Measurements from ENCODE around the gene IGF2R.
A peak's percentile ranks its signal among the peaks of the same experiment; 100 is the strongest.
"Not testable (repeated sequence)": the region's sequence is repeated elsewhere in the genome, so short reads cannot be mapped to it uniquely, and the experiment has no call there.

The IGF2R gene

GRCh38 chr6:160084198-160084776, 115.4 kb downstream of the IGF2R start:
- no peak for DNase-seq

- no peak for DNase-seq
Measured at GRCh38 chr6:160085226-160085625, 116.3 kb downstream of the IGF2R start.

- no peak for DNase-seq
Measured at GRCh38 chr6:160085713-160086505, 117.0 kb downstream of the IGF2R start.

DNA sequence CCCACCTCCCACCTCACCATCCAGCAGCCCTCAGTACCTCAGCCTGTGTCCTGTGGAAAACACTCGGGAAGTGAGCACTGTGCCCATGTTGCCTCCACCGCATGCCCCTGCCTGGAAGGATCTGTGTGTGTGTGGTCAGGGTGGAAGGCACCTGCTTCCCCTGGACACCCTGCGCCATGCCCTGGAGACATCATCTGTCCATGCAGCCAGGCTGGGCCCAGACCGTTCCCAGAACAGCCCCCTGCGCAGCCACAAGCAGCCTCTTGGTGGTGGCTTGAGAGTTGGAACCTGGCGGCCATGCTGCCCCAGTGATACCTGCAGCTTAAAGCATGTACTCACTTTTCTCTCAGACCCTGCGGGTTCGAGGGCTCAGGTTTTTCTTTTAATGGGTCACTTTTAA, 117.9 kb downstream of the IGF2R start:
- DNase-seq, result no peak

GRCh38 chr6:160088069-160088783, 119.3 kb downstream of the IGF2R start:
- DNase-seq, result peak; percentile 91

DNA sequence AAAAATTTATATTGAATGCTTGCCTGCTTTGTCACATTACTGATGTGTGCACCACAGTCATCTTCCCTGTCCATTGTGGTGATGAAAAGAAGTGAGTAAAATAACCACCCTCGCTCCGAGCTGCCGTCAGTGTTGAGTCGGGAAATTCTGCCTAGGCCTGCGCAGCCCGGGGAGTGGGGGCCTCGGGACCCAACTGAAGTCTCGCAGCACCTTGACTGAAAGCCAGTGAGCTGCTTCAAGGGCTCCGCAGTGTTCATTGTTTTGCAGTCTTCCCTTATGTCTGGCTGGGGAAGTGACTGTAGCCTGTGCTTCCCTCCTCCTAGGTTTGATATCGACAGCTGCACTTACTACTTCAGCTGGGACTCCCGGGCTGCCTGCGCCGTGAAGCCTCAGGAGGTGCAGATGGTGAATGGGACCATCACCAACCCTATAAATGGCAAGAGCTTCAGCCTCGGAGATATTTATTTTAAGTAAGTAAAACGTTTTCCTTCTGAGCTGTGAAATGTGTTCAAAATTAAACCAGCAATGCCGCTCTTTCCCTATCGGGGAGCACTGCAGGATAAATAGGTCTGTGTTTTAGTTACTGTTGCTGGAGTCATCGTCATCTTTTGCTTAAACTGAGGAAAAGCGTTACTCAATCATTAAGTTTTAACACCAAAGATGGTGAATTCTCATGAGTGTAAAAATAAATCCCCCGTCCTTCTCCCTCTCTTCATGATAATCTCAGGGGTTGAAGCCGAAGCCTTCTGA, 120.1 kb downstream of the IGF2R start:
- DNase-seq, result no peak

GRCh38 chr6:160089534-160089897, 120.6 kb downstream of the IGF2R start:
- DNase-seq, result no peak

DNA sequence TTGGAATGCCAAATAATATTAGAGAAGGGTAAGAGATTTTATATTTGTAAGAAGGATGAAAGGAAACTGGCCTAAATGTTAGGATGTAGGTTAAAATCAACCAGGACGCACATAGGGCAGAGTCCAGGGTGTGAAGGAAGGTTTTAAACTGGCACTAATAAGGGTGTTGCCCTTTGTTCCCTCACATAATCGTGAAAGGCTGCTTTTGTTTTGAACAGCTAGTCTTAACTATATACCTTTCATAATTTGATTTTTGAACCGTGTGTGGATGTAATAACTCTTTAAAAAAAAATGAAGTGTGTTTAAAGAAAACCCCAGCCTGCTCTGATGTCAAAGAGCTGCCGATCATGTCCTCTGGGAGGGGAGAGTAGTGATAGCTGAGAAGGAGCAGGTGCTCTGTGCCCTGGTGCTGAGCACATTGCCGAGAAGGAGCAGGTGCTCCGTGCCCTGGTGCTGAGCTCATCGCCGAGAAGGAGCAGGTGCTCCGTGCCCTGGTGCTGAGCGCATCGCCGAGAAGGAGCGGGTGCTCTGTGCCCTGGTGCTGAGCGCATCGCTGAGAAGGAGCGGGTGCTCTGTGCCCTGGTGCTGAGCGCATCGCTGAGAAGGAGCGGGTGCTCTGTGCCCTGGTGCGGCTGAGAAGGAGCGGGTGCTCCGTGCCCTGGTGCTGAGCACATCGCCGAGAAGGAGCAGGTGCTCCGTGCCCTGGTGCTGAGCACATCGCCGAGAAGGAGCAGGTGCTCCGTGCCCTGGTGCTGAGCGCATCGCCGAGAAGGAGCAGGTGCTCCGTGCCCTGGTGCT, 121.8 kb downstream of the IGF2R start:
- DNase-seq, result not testable (repeated sequence)

GRCh38 chr6:160092176-160092575, 123.3 kb downstream of the IGF2R start:
- DNase-seq, result not testable (repeated sequence)

- no peak for DNase-seq
Measured at GRCh38 chr6:160092602-160093001, 123.7 kb downstream of the IGF2R start.

GRCh38 chr6:160093061-160093460, 124.2 kb downstream of the IGF2R start:
- DNase-seq, result no peak

GRCh38 chr6:160093946-160094345, 125.1 kb downstream of the IGF2R start:
- DNase-seq, result no peak

GRCh38 chr6:160095146-160095845, 126.4 kb downstream of the IGF2R start:
- DNase-seq, result no peak

DNA sequence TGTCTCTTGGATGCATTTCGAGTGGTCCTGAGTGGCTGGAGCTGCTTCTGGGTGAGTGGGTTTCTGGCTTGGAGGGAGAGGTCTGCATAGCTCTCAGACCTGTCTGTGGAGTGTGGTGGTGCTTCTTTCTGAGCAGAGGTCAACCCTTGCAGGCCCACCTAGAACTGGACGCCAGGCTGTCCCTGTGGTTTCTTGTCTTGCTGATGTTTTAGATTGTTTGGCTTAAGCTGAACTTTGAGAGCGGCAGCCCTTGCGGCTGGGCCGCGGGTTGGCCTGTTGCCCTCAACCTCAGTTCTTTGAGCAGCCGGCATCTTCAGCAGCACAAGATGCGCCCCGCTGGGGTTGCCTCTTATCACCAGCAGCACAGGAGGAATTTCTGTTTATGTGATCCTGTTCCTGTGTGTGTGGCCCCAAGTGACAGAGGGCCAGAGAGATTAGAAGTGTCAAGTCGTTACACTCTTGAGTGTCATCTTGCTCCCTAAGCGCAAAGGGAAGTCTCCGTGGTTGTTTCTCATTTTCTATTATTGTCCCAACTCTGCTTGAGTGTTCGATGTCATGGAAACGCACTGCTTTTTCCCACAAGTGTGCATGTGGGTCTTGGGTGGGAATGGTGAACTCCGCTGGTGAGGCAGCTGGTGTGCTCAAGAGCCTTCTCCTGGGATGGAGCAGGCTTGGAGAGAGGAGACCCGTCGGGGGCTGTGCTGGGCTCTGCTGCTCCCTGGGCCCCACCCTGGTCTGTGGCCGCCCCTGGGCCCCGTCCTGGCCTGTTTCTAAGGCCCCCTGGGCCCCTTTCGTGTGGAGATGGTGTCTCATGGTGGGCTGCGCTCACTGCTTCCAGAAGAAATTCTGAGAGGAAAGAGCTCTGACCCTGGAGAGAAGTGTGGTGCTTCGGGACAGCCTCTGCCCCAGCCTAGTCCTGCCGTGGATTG, 132.7 kb downstream of the IGF2R start:
- no peak for DNase-seq

DNA sequence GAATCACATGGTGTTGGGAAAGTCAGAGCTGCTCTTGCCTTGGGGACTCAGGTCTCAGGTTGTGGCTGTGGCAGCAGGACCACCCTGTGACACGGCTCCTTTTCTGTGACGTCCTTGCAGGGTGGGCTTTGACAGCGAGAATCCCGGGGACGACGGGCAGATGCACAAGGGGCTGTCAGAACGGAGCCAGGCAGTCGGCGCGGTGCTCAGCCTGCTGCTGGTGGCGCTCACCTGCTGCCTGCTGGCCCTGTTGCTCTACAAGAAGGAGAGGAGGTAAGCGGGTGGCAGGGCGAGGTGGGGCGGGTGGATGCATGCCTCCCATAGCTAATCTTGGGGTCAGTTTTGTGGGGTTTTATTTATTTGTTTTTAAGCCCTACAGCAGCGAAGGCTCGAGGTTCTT, 133.5 kb downstream of the IGF2R start:
- no peak for DNase-seq

DNA sequence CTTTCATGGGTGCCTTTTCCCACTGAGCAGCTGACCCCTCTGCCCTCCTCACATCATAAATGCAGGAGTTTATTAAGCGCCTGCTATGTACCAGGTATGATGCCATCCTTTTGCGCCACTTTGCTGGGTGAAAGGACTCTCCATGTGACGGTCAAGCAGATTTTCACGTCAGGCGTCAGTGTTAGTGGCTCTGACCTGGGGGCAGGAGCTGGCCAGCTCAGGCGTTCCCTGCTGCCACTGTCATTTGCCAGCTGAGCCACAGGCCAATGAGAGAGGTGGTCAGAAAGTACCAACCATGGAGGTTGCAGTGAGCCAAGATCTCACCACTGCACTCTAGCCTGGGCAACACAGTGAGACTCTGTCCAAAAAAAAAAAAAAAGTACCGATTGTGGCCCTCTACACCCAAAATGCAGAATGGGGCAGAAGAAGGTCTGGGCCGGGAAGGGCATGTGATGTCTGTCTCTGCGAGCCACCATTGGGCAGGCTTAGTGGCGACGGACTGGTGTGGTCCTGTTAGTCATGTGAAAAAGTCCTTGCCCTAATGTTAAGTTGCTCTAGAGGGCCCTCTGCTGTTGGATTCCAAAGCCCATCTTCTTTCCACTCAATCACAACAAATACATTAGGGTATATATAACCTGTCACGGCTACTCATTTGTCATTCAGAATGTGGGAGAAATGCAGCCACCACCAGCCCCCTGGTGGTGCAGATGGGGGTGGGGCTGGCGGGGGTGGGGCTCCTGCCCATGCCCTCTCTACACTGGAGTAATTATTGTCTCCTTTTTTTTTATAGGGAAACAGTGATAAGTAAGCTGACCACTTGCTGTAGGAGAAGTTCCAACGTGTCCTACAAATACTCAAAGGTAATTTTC, 134.3 kb downstream of the IGF2R start:
- DNase-seq, result peak; percentile 23

DNA sequence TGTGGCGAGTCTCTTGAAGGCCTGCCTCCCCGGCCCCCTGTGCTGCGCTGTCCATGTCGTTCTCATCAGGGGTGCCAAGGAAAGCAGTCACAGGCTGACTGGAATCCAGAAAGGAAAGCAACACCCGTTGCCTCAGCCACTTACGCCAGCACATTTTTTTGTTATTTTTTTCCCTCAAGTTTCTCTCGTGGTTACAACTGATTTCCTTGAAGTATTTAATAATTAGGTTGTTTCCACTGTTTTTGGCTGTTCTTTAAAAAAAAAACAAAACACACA, 134.9 kb downstream of the IGF2R start:
- DNase-seq, result no peak

- DNase-seq, result no peak
Measured at GRCh38 chr6:160104821-160105517, 136.1 kb downstream of the IGF2R start.

DNA sequence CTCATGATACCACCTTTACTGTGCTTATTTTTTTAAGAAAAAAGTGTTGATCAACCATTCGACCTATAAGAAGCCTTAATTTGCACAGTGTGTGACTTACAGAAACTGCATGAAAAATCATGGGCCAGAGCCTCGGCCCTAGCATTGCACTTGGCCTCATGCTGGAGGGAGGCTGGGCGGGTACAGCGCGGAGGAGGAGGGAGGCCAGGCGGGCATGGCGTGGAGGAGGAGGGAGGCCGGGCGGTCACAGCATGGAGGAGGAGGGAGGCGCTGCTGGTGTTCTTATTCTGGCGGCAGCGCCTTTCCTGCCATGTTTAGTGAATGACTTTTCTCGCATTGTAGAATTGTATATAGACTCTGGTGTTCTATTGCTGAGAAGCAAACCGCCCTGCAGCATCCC, 137.1 kb downstream of the IGF2R start:
- no peak for DNase-seq

Measured in fibroblast of upper back skin (primary cell).